ENCODE measurements around the gene FNDC8. TPM values are rescaled to one million over a fixed set of nuclear protein-coding genes. Genes with fewer than 3 reads are reported as not detected.
A peak's percentile ranks its signal among the peaks of the same experiment; 100 is the strongest.
"Not testable (repeated sequence)": the region's sequence is repeated elsewhere in the genome, so short reads cannot be mapped to it uniquely, and the experiment has no call there.

Gene FNDC8
- total RNA-seq, 1 donor from 2014 or later = not detected

DNA sequence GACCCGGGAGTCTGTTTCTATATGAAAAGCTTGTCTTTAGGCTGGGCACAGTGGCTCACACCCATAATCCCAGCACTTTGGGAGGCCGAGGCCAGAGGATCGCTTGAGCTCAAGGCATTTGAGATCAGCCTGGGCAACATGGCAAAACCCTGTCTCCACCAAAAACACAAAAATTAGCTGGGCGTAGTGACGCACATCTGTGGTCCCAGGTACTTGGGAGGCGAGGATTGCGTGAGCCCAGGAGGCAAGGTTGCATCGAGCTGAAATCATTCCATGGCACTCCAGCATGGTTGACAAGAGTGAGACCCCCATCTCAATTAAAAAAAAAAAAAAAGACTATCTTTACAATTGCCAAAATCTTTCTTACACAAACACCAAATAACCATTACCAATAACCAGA lies 35.3 kb upstream of the FNDC8 start:
- peak overlapping the region; percentile 40 for H3K27ac Mint-ChIP-seq
- peak overlapping the region; percentile 48 for H3K4me3 Mint-ChIP-seq
- H3K4me1 Mint-ChIP-seq (ENCODE audit: low read depth) = peaks cover 77% of the 10 kb centered on the region
- no peaks in the 10 kb centered on the region for H3K27me3 Mint-ChIP-seq (ENCODE audit: insufficient read depth)
- peaks cover 10% of the 10 kb centered on the region for H3K36me3 Mint-ChIP-seq (ENCODE audit: low read depth)
- intact Hi-C loops (cut with micrococcal nuclease) = no loop called here
- H3K9me3 Mint-ChIP-seq = no peaks in the 10 kb centered on the region
- no peak for DNase-seq (ENCODE audit: low spot score)

DNA sequence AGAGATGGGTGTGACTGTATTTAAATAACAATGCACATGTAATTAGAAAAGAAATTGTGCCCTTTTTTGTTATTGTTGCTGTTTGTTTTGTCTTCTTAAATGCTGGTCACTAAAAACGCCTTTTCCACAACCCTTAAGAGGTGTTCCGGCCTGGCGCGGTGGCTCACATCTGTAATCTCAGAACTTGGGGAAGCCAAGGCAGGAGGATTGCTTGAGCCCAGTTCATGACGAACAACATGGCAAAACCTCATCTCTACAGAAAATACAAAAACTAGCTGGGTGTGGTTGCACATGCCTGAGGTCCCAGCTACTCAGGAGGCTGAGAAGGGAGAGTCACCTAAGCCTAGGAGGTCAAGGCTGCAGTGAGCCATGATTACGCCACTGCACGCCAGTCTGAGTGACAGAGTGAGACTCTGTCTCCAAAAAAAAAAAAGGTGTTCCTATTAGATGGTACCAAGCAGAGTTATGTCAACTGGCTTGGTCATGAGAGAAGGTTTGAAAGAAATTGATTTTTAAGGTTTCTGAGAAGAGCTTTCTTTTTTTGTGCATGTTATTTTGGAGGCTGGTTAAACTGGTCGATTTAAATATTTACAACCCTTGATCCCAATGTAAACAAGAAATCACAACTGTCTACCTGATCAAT lies 34.4 kb upstream of the FNDC8 start:
- Mint-ChIP-seq H3K9me3 (no peaks in the 10 kb centered on the region), H3K27ac (peak overlapping the region; percentile 93), H3K4me1 (ENCODE audit: low read depth) (peaks cover 70% of the 10 kb centered on the region), H3K4me3 (peak overlapping the region; percentile 93), H3K36me3 (ENCODE audit: low read depth) (peaks cover 10% of the 10 kb centered on the region), H3K27me3 (ENCODE audit: insufficient read depth) (no peaks in the 10 kb centered on the region)
- intact Hi-C loops (cut with micrococcal nuclease) = no loop called here
- DNase-seq (ENCODE audit: low spot score) = no peak

DNA sequence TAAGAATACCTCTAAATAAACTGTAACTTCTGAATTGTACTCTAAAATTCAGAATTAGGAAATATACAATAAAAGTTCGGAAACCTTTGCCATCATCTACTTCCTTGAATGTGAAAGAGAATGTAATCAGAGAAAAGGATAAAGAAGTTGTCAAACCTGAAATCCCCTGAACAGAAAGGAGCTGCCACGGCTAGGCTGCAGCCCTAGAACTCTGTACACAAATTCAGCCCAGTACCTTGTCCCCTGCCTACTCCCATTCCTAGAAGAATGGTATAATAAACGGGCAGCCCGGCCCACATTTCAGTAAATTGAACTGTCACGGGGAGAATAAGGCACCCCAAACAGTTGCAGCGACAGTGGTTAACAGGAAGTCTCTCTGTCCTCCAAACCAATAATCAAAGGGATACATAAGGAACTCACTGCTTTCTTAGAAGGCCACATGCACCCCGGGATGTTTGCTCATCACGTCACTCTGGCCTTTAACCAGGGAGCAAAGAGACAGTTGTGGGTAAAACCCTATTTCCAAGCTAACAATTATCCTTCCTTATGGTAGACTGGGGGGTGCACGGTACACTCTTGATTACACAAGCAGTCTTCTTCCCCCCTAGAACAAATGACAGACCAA lies 33.6 kb upstream of the FNDC8 start:
- Mint-ChIP-seq H3K4me1 (ENCODE audit: low read depth) (peaks cover 62% of the 10 kb centered on the region), H3K9me3 (no peaks in the 10 kb centered on the region), H3K27me3 (ENCODE audit: insufficient read depth) (no peaks in the 10 kb centered on the region), H3K4me3 (peak overlapping the region; percentile 93), H3K36me3 (ENCODE audit: low read depth) (peaks cover 10% of the 10 kb centered on the region), H3K27ac (peak overlapping the region; percentile 93)
- intact Hi-C loops (cut with micrococcal nuclease) = loop anchor here (1.0 kb wide), 4 partner anchors 8 to 25 kb away; partner anchors contain the start of gene RFFL
- DNase-seq (ENCODE audit: low spot score) = peak; percentile 34

DNA sequence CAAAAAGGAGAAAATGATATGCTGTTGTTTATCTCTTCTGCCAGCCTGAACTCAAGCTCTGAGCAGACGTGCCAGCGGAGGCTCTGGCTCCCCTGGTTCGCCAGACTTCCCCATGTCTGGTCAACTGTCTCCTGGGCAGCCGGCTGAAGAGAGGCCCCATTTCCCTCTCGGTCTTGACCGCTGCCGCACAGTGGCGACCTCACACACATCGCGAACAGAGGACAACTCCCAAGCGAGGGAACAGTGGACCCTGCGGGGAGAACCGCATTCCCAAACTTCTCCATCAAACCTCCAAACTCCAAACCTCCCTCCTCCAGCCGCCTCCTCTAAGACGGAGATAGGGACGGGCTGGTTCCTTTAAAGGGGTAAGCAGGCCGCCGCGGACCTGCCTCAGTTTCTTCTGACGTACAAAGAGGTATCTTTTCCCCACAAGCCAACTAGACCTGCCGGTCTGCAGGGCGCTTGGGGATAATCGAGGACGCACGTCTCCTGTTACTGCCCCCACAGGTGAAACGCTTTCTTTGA lies 33.0 kb upstream of the FNDC8 start:
- Mint-ChIP-seq H3K27me3 (ENCODE audit: insufficient read depth) (no peaks in the 10 kb centered on the region), H3K4me1 (ENCODE audit: low read depth) (peaks cover 56% of the 10 kb centered on the region), H3K4me3 (peak overlapping the region; percentile 93), H3K9me3 (no peaks in the 10 kb centered on the region), H3K27ac (peak overlapping the region; percentile 93), H3K36me3 (ENCODE audit: low read depth) (peaks cover 6% of the 10 kb centered on the region)
- intact Hi-C loops (cut with micrococcal nuclease) = loop anchor here (1.0 kb wide), 4 partner anchors 8 to 25 kb away; partner anchors contain the start of gene RFFL
- DNase-seq (ENCODE audit: low spot score) = no peak

DNA sequence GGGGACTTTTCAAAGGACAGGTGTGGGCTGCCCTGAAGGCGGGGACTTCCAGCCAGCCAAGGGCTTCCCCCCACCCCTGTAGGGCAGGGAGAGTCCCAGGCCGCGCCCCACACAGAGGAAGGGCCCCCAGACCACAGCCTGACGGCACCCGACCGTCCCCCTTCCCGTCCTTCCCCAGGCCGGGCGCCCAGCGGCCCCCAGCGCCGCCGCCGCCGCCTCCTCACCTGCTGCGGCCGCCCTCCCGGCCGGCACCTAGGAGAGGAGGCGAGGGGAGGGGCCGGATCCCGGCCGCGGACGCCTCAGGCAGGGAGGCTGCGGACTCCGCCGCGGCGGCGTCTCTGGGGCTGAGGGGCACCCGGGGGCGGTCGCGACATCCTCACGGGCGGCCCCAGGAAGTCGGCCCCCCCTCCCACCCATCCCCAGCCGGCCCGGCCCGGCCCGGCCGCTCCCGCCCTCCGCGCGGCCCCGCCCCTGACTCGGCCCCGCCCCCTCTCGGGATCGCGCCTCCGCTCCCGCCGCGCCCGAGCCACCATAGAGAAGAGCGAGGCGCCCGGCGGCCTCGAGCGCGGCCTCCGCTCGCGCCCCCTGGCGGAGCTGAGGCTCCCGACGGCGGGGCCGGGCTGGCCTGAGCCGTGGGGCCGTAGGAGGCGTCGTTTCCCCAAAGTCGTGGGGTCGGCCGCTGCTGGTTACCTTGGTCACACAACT lies 32.4 kb upstream of the FNDC8 start:
- DNase-seq (ENCODE audit: low spot score) = peak; percentile 87
- no peaks in the 10 kb centered on the region for H3K9me3 Mint-ChIP-seq
- peak overlapping the region; percentile 95 for H3K27ac Mint-ChIP-seq
- intact Hi-C loops (cut with micrococcal nuclease) = loop anchor here (1.0 kb wide), 12 partner anchors 9 to 128 kb away; partner anchors contain the start of genes CCT6B, LIG3, NLE1 and RAD51D
- peak overlapping the region; percentile 93 for H3K4me3 Mint-ChIP-seq
- H3K36me3 Mint-ChIP-seq (ENCODE audit: low read depth) = peaks cover 3% of the 10 kb centered on the region
- H3K27me3 Mint-ChIP-seq (ENCODE audit: insufficient read depth) = no peaks in the 10 kb centered on the region
- H3K4me1 Mint-ChIP-seq (ENCODE audit: low read depth) = peaks cover 50% of the 10 kb centered on the region

DNA sequence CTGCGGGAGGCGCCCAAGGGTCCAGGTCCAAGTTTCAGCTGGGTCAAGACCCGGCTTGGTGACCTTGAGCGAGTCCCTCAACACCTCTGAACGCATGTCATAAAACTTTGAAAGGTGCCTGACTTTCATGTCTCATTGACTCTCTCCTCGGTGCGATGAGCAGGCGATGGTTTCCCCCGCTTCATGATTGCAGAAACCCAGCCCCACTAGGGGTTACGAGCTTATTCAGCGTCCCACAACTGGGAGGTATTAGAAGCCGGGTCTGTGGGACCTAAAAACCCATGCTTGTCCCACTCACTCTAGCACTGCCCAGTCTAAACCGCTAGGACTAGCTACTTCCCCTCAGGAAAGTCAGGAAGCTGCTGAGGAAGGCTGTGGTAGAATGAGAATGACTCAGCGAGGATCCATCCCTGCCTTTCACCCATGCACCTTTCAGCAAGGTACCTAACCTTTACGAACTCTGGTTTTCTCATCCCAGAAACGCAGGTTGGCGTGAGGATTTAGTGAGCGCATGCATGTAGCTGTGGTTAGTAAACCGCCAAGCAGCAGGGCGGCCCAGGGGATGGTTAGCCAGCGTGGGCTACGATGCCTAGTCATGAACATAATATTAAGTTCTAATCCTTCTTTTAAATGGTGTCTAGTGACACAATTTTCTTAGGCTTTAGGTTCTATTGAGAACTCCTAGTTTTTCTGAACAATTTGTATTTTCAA lies 31.7 kb upstream of the FNDC8 start:
- Mint-ChIP-seq H3K4me3 (peak overlapping the region; percentile 82), H3K27me3 (ENCODE audit: insufficient read depth) (no peaks in the 10 kb centered on the region), H3K9me3 (no peaks in the 10 kb centered on the region), H3K4me1 (ENCODE audit: low read depth) (peaks cover 50% of the 10 kb centered on the region), H3K27ac (peak overlapping the region; percentile 95), H3K36me3 (ENCODE audit: low read depth) (peaks cover 3% of the 10 kb centered on the region)
- no peak for DNase-seq (ENCODE audit: low spot score)
- intact Hi-C loops (cut with micrococcal nuclease) = loop anchor here (1.0 kb wide), 8 partner anchors 30 to 128 kb away; partner anchors contain the start of genes CCT6B, LIG3, NLE1 and RAD51D

DNA sequence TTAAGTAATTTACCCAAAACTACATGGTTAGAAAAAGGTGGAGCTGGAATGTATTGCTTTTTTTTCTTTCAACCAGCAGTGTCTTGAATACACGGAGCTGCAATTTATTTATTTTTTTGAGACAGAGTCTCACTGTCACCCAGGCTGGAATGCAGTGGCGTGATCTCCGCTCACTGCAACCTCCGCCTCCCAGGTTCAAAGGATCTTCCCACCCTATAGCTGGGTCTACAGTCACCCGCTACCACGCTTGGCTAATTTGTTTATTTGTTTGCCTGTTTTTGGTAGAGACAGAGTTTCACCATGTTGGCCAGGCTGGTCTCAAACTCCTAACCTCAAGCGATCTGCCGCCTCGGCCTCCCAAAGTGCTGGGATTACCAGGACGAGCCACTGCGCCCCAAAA lies 30.7 kb upstream of the FNDC8 start:
- DNase-seq (ENCODE audit: low spot score); H3K36me3 Mint-ChIP-seq (ENCODE audit: low read depth); intact Hi-C loops (cut with micrococcal nuclease); H3K27me3 Mint-ChIP-seq (ENCODE audit: insufficient read depth); H3K9me3 Mint-ChIP-seq; H3K4me3 Mint-ChIP-seq; H3K27ac Mint-ChIP-seq: not testable (repeated sequence)
- H3K4me1 Mint-ChIP-seq (ENCODE audit: low read depth) = peaks cover 41% of the 10 kb centered on the region

DNA sequence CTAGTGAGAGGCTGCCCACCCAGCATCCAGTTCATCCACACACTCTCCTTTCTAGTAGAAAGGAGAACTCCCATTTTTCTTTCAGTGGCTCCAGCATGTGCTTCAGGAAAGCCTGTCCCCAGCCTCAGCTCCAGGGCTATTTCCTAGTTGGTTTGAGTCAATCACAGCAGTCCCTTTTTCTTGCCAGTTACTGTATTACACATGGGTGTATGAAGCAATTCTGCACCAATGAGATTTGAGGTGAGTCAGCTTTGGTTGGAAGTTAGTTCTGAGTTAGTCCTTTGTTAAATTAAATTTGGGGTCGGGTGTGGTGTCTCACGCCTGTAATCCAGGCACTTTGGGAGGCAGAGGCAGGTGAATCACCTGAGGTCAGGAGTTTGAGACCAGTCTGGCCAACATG lies 26.5 kb upstream of the FNDC8 start:
- H3K4me1 Mint-ChIP-seq (ENCODE audit: low read depth) = peaks cover 10% of the 10 kb centered on the region
- no peak overlapping the region for H3K27ac Mint-ChIP-seq
- no peaks in the 10 kb centered on the region for H3K9me3 Mint-ChIP-seq
- intact Hi-C loops (cut with micrococcal nuclease) = no loop called here
- no peak for DNase-seq (ENCODE audit: low spot score)
- H3K36me3 Mint-ChIP-seq (ENCODE audit: low read depth) = peaks cover 11% of the 10 kb centered on the region
- H3K4me3 Mint-ChIP-seq = no peak overlapping the region
- no peaks in the 10 kb centered on the region for H3K27me3 Mint-ChIP-seq (ENCODE audit: insufficient read depth)

DNA sequence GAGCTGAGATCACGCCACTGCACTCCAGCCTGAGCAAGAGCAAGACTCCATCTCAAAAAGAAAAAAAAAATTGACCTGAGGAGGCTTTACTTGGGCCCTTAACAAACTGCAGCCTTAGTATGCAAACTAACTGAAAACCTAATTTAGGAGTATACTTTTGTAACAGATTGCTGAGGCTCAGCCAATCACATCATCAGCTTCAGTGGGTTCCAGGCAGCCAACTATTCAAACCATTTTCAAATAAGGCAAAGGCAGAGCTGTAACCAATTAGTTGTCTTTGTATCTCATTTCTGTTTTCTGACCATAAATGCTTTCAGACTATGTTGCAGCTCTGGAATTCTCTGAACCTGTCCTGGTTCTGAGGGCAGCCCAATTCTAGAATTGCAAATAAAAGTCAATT lies 25.7 kb upstream of the FNDC8 start:
- DNase-seq (ENCODE audit: low spot score) = no peak
- intact Hi-C loops (cut with micrococcal nuclease) = no loop called here
- peaks cover 15% of the 10 kb centered on the region for H3K36me3 Mint-ChIP-seq (ENCODE audit: low read depth)
- no peaks in the 10 kb centered on the region for H3K9me3 Mint-ChIP-seq
- H3K4me3 Mint-ChIP-seq = no peak overlapping the region
- no peaks in the 10 kb centered on the region for H3K27me3 Mint-ChIP-seq (ENCODE audit: insufficient read depth)
- no peak overlapping the region for H3K27ac Mint-ChIP-seq
- H3K4me1 Mint-ChIP-seq (ENCODE audit: low read depth) = peaks cover 6% of the 10 kb centered on the region

DNA sequence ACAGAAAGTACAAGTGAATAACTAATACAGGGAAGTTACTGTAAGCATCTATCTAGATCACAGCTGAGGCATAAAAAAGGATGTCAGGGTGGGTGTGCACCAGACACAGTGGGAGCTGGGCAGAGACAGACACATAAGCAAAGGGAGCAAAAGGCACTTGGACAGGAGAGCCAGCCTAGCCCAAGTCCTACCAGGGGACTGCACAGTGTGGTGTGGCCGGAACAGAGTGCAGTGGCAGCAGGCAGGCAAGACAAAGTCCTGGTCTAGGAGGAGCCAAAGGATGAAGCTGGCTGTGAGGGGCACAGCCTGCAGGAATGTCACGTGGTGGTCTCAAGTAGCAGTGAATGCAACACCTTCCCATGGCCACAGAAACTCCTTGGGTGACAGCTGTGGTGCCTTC lies 23.6 kb upstream of the FNDC8 start:
- H3K4me3 Mint-ChIP-seq = no peak overlapping the region
- DNase-seq (ENCODE audit: low spot score) = no peak
- H3K27ac Mint-ChIP-seq = no peak overlapping the region
- peaks cover 21% of the 10 kb centered on the region for H3K36me3 Mint-ChIP-seq (ENCODE audit: low read depth)
- no peaks in the 10 kb centered on the region for H3K4me1 Mint-ChIP-seq (ENCODE audit: low read depth)
- no peaks in the 10 kb centered on the region for H3K27me3 Mint-ChIP-seq (ENCODE audit: insufficient read depth)
- intact Hi-C loops (cut with micrococcal nuclease) = no loop called here
- H3K9me3 Mint-ChIP-seq = no peaks in the 10 kb centered on the region

DNA sequence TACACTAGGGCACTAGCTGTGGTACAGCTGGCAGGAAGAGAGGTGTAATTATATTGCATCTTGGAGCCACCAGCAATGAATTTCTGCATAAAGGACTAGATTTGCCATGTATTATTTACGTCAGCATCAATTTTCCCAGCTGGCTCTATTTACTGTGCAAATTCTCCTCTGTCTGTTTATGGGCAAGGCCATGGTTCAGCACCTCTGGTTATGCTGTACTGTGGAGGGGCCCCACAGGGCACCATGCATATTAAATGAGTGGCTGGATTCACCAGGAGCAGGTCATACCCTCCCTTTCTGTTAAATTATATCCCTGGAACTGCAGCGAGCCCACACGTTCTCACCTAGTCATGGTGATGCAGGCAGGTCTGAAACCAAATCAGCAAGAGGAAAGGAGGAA lies 21.5 kb upstream of the FNDC8 start:
- no peaks in the 10 kb centered on the region for H3K9me3 Mint-ChIP-seq

DNA sequence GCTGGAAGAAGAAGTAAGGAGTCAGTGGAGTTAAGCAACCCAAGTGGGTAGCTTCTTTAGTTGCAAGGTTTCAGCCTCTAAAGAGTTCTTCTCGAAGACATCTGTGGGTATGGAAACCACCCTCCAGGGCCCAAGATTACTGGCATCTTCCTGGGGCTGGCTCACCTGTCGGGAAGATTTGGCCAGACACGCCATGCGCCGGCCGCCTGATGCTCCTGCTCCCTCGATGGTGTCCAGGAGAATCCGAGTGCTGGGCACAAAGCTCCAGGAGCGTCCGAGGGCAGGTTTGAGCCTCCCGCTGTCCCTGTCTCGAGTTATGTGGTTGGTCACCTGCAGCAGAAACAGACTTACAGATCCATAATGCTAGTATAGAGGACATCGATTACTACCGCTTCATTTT lies 20.4 kb upstream of the FNDC8 start:
- no peaks in the 10 kb centered on the region for H3K9me3 Mint-ChIP-seq
- H3K4me1 Mint-ChIP-seq (ENCODE audit: low read depth) = no peaks in the 10 kb centered on the region
- H3K27ac Mint-ChIP-seq = no peak overlapping the region
- DNase-seq (ENCODE audit: low spot score) = no peak
- peaks cover 30% of the 10 kb centered on the region for H3K36me3 Mint-ChIP-seq (ENCODE audit: low read depth)
- H3K27me3 Mint-ChIP-seq (ENCODE audit: insufficient read depth) = no peaks in the 10 kb centered on the region
- intact Hi-C loops (cut with micrococcal nuclease) = no loop called here
- H3K4me3 Mint-ChIP-seq = no peak overlapping the region

More for the DNA sequence above, 21.5 kb upstream of the FNDC8 start:
- H3K4me1 Mint-ChIP-seq (ENCODE audit: low read depth) = no peaks in the 10 kb centered on the region
- peaks cover 27% of the 10 kb centered on the region for H3K36me3 Mint-ChIP-seq (ENCODE audit: low read depth)
- H3K27me3 Mint-ChIP-seq (ENCODE audit: insufficient read depth) = no peaks in the 10 kb centered on the region
- H3K4me3 Mint-ChIP-seq = no peak overlapping the region
- no peak for DNase-seq (ENCODE audit: low spot score)
- intact Hi-C loops (cut with micrococcal nuclease) = no loop called here
- no peak overlapping the region for H3K27ac Mint-ChIP-seq
